ENCODE results near the gene CCDC6. TPM values are rescaled to one million over a fixed set of nuclear protein-coding genes. Genes with fewer than 3 reads are reported as not detected.

The CCDC6 gene
- total and polyA plus RNA-seq, 2 of the 8 experiments (the other 6 are each of a cell fraction or from before 2014, with no cell fraction given) = 42.2 to 74.4 TPM

DNA sequence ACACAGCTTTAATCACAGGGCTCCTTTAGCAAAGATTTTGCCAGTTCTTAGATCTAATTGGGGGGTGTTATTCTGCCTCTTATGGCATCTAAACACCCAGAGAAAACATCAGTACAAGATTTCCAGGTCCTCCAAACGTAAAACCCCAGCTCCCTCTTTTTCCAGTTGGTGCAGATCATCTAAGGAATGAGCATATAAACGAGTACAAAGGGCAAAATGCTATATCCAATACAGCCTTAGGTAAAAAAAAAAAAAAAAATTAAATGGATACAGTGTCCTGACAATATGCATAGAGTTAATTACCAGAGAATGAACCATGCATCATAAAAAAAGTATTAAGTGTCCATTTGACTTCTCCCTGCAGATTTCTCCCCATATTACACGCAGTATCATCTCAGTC lies 50.3 kb downstream of the CCDC6 start:
- H2BK120ac ChIP-seq (replicated peaks; ENCODE audit: low read depth, low read length) = no peak overlapping the region
- H3K4ac ChIP-seq (replicated peaks; ENCODE audit: insufficient read length, low read depth, low read length) = no peak overlapping the region
- H4K8ac ChIP-seq (ENCODE audit: extremely low read depth, insufficient read depth, low read length) = no peak overlapping the region
- no peak overlapping the region for H2BK12ac ChIP-seq (ENCODE audit: low read depth, low read length)
- peaks cover 10 to 13% of the 10 kb centered on the region in 2 experiments for H4K20me1 ChIP-seq (replicated peaks in 1 of 2; ENCODE audit: control insufficient read depth in 1 of 2, insufficient read depth in 2 of 2, low read length in 2 of 2)
- no peak overlapping the region for H3K56ac ChIP-seq (replicated peaks; ENCODE audit: insufficient read length, low read depth, low read length)
- H2BK20ac ChIP-seq (ENCODE audit: low read length) = no peak overlapping the region
- 80% methylated on average over 3 of the region's 3 CpGs; no CpG with 5 or more reads in 1 of the 2 experiments for WGBS, 2 experiments (ENCODE audit: extremely low coverage in 1 of 2, insufficient coverage in 1 of 2, insufficient read length in 1 of 2, insufficient replicate concordance in 2 of 2, low coverage in 1 of 2, low lambda C conversion rate in 2 of 2, missing lambda C conversion rate in 1 of 2)
- H2AFZ ChIP-seq (ENCODE audit: low read length) = no peak overlapping the region
- H3K9ac ChIP-seq (replicated peaks in 1 of 4; ENCODE audit: extremely low read depth in 1 of 4, low read depth in 3 of 4, low read length in 3 of 4) = no peak overlapping the region
- H3K4me1 ChIP-seq (replicated peaks in 1 of 4; ENCODE audit: control insufficient read depth in 3 of 4, insufficient read depth in 4 of 4, low read length in 3 of 4) = peaks cover 0 to 24% (median 6%) of the 10 kb centered on the region in 4 experiments; a peak in 5 of 7 replicates
- H3K27me3 ChIP-seq (replicated peaks in 1 of 4; ENCODE audit: control insufficient read depth in 3 of 4, extremely low read depth in 1 of 4, insufficient read depth in 3 of 4, low read length in 3 of 4) = no peaks in the 10 kb centered on the region
- H2BK15ac ChIP-seq (ENCODE audit: low read length) = no peak overlapping the region
- no peak overlapping the region for H3K14ac ChIP-seq (ENCODE audit: insufficient read length)
- H2BK5ac ChIP-seq (ENCODE audit: low read depth, low read length) = no peak overlapping the region
- no peak overlapping the region for H3K4me2 ChIP-seq (ENCODE audit: insufficient read depth in 1 of 2, low read depth in 2 of 2, low read length in 2 of 2)
- H2AK5ac ChIP-seq (ENCODE audit: low read depth, low read length) = no peak overlapping the region
- no peak overlapping the region for H4K91ac ChIP-seq (replicated peaks; ENCODE audit: insufficient read length, low read length)
- DNase-seq (ENCODE audit: low read depth in 1 of 2, low spot score in 2 of 2) (no peak), FAIRE-seq (no peak)
- CTCF ChIA-PET (ENCODE audit: partially characterized antibody) = interaction anchor here (0.8 to 3.1 kb wide), 4 partner anchors 8 to 155 kb away, joined by 3 to 28 read pairs (median 4); no protein-coding TSS in a partner anchor
- no peak overlapping the region for H3K18ac ChIP-seq (ENCODE audit: extremely low read depth, low read length)
- H3K23me2 ChIP-seq (ENCODE audit: low read depth, low read length) = no peaks in the 10 kb centered on the region; the same call in 1 of the 2 replicates
- TF ChIP-seq ZNF274 (IDR thresholded peaks at IDR 0.05; ENCODE audit: borderline replicate concordance, extremely low read depth, low read length) = no peak
- no peak for TF ChIP-seq CBX8 (IDR thresholded peaks at IDR 0.05; ENCODE audit: borderline replicate concordance, low read depth, low read length)
- TF ChIP-seq CHD1 (IDR thresholded peaks at IDR 0.05; ENCODE audit: low read depth, low read length) = no peak
- TF ChIP-seq CEBPB (IDR thresholded peaks at IDR 0.05; ENCODE audit: low read depth, low read length) = no peak
- TF ChIP-seq YY1 (IDR thresholded peaks at IDR 0.05; ENCODE audit: low read depth, low read length) = no peak
- TF ChIP-seq ATF3 (IDR thresholded peaks at IDR 0.05; ENCODE audit: insufficient read depth, low read depth, low read length) = no peak
- TF ChIP-seq SP2 (IDR thresholded peaks at IDR 0.05; ENCODE audit: low read length) = no peak
- TF ChIP-seq CTCF (IDR thresholded peaks at IDR 0.05; ENCODE audit: control extremely low read depth in 1 of 3, insufficient read depth in 1 of 3, low read depth in 1 of 3, low read length in 3 of 3) = no peak
- no peak for TF ChIP-seq GABPA (IDR thresholded peaks at IDR 0.05; ENCODE audit: borderline replicate concordance, insufficient read depth, low read length)
- no peak for TF ChIP-seq JUND (IDR thresholded peaks at IDR 0.05; ENCODE audit: low read length)
- TF ChIP-seq KDM5A (IDR thresholded peaks at IDR 0.05; ENCODE audit: low read length) = no peak
- peaks cover 3% of the 10 kb centered on the region; the same call in 1 of the 2 replicates for H3K79me1 ChIP-seq (ENCODE audit: low read depth, low read length)
- no peak overlapping the region for H3K27ac ChIP-seq (ENCODE audit: low read depth, low read length)
- no peak overlapping the region for H3K23ac ChIP-seq (ENCODE audit: insufficient read length)
- H4K5ac ChIP-seq (ENCODE audit: insufficient read length, low read depth, low read length) = no peak overlapping the region
- POLR2A ChIA-PET (ENCODE audit: partially characterized antibody) = interaction anchor here (0.8 to 1.7 kb wide), 4 partner anchors 10 to 50 kb away, joined by 3 to 9 read pairs (median 3); partner anchors contain the start of gene CCDC6
- H3K79me2 ChIP-seq (ENCODE audit: control insufficient read depth in 1 of 2, insufficient read depth in 2 of 2, low read length in 2 of 2) = peaks cover 6 to 98% of the 10 kb centered on the region in 2 experiments; a peak in 3 of 4 replicates
- no peak overlapping the region for H3K4me3 ChIP-seq (ENCODE audit: extremely low read depth in 1 of 4, insufficient read depth in 2 of 4, low read depth in 3 of 4, low read length in 4 of 4)
- no peaks in the 10 kb centered on the region for H3K9me3 ChIP-seq (ENCODE audit: insufficient read depth in 2 of 2, low read depth in 1 of 2, low read length in 1 of 2)
- H3K36me3 ChIP-seq (ENCODE audit: control insufficient read depth in 2 of 4, insufficient read depth in 4 of 4, low read length in 3 of 4) = peaks cover 0 to 13% (median 4%) of the 10 kb centered on the region in 4 experiments; a peak in 1 of 8 replicates

Data from H1 (cell line).